Activated naive CD4-positive, alpha-beta T cell treated with anti-CD3 and anti-CD28 coated beads for 36 hours (primary cell): ENCODE data around the gene PARD3B. TPM values are rescaled to one million over a fixed set of nuclear protein-coding genes. Genes with fewer than 3 reads are reported as not detected.

Source experiments
- CTCF ChIA-PET: fragments of 350-600 bp; sonication (Branson Sonifier 250); formaldehyde crosslinking; loops from one replicate; lab custom pipeline; 2021; ENCODE audit warnings: antibody characterized with exemption; lab: Charles Lee
- DNase-seq: peaks from one replicate; pipeline ENCODE4 v3.0.0-alpha.2; 2020
- H3K27ac Mint-ChIP-seq: one replicate; pipeline ENCODE4 v1.8.0; 2021; ENCODE audit warnings: mild to moderate bottlenecking, mixed read lengths
- H3K27me3 Mint-ChIP-seq: one replicate; pipeline ENCODE4 v1.8.0; 2021; ENCODE audit warnings: low read depth, mixed read lengths
- H3K36me3 Mint-ChIP-seq: one replicate; pipeline ENCODE4 v1.8.0; 2021; ENCODE audit warnings: low read depth, mixed read lengths
- H3K4me1 Mint-ChIP-seq: one replicate; pipeline ENCODE4 v1.8.0; 2021; ENCODE audit warnings: low read depth, mixed read lengths
- H3K4me3 Mint-ChIP-seq: one replicate; pipeline ENCODE4 v1.8.0; 2021; ENCODE audit warnings: mild to moderate bottlenecking, moderate library complexity, mixed read lengths
- H3K9me3 Mint-ChIP-seq: one replicate; pipeline ENCODE4 v1.8.0; 2021; ENCODE audit warnings: mixed read lengths
- intact Hi-C: fragments of 100-400 bp; cut with micrococcal nuclease; formaldehyde crosslinking; loops from one replicate; pipeline ENCODE4 v1.15.1; 2023
- total RNA-seq, 2 experiments: library from RNA; stranded (reverse); gene quantifications; one replicate each; pipeline ENCODE4 v1.2.3, GENCODE V29; 2021

PARD3B gene
- total RNA-seq, 2 experiments from 2014 or later, result 0.15 to 0.43 TPM

DNA sequence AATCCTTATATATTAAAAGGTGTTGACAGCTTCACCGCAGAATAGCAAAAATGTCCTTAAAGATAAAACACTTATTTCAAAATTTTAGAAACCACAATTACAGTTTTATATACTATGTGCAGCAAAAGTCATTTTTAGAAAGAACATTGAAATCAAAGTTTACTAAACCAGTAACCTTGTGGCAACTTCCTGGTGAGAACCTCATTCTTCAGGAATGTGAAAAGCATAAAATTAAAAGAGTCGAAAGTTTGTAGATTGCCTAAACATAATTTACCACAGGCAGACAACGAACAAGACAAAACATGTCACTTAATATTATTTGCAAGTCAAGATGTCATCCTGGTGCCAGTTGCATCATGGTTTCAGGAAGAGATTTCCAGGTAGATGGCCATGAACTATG is 1028.7 kb downstream of the PARD3B start:
- CTCF ChIA-PET, result no interaction called here
- H3K27me3 Mint-ChIP-seq, result no peaks in the 10 kb centered on the region
- peaks cover 2% of the 10 kb centered on the region for H3K36me3 Mint-ChIP-seq
- no peak overlapping the region for H3K4me3 Mint-ChIP-seq
- DNase-seq, result no peak
- intact Hi-C loops, result no loop called here
- no peaks in the 10 kb centered on the region for H3K4me1 Mint-ChIP-seq
- H3K27ac Mint-ChIP-seq, result no peak overlapping the region
- peaks cover 15% of the 10 kb centered on the region for H3K9me3 Mint-ChIP-seq

GRCh38 chr2:205579335-205579734 is 1034.1 kb downstream of the PARD3B start:
- intact Hi-C loops, result no loop called here
- H3K36me3 Mint-ChIP-seq, result peaks cover 2% of the 10 kb centered on the region
- CTCF ChIA-PET, result no interaction called here
- peaks cover 15% of the 10 kb centered on the region for H3K9me3 Mint-ChIP-seq
- H3K27me3 Mint-ChIP-seq, result no peaks in the 10 kb centered on the region
- no peak overlapping the region for H3K4me3 Mint-ChIP-seq
- H3K4me1 Mint-ChIP-seq, result no peaks in the 10 kb centered on the region
- no peak overlapping the region for H3K27ac Mint-ChIP-seq
- no peak for DNase-seq

DNA sequence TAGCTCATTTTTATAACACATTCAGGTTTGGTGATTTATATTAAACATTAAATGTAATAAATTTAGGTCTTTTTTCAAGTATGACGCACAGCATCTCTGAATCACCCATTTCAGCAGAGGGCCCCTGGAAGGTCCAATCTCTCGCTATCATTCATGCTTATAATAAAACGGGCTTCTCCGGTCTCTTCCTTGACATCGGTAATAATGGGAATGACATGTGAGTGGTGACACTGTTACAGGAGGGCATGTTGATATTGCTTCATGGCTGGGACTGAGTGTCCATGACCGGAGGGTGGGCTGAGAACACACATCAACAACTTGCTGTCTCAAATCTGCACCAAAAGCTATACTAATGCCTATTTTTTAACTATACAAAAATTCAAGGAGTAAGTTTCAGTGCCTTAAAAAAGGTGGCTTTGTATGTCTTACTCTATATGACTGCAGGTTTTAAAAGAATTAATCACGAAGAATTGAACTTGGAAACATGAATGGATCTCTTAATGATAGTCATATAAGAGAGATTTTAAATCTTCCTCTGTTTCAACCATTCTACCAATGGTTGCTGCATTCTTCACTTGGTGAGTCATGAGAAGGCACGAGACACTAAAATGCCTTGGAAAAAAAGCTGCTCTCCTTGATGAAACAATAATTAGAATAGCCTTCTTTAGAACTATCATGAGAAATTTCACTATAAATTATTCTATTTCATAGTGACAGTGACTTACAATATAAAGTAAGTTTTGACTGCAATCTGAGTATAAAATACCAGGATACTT is 1035.1 kb downstream of the PARD3B start:
- Mint-ChIP-seq H3K9me3 (peaks cover 12% of the 10 kb centered on the region), H3K4me3 (no peak overlapping the region), H3K27ac (no peak overlapping the region), H3K4me1 (no peaks in the 10 kb centered on the region), H3K36me3 (peaks cover 2% of the 10 kb centered on the region), H3K27me3 (no peaks in the 10 kb centered on the region)
- CTCF ChIA-PET, result no interaction called here
- intact Hi-C loops, result no loop called here
- DNase-seq, result no peak

- Mint-ChIP-seq H3K36me3 (no peaks in the 10 kb centered on the region), H3K4me3 (no peak overlapping the region), H3K27me3 (no peaks in the 10 kb centered on the region), H3K27ac (no peak overlapping the region), H3K9me3 (no peaks in the 10 kb centered on the region), H3K4me1 (no peaks in the 10 kb centered on the region)
- intact Hi-C loops, result no loop called here
- CTCF ChIA-PET, result interaction anchor here (0.6 kb wide), 1 partner anchor 591 kb away, joined by 3 read pairs; no protein-coding TSS in a partner anchor
- DNase-seq, result no peak
Measured at GRCh38 chr2:205582366-205582765, 1037.1 kb downstream of the PARD3B start.

GRCh38 chr2:205585449-205586383 is 1040.4 kb downstream of the PARD3B start:
- intact Hi-C loops, result no loop called here
- H3K27me3 Mint-ChIP-seq, result no peaks in the 10 kb centered on the region
- no peaks in the 10 kb centered on the region for H3K4me1 Mint-ChIP-seq
- H3K4me3 Mint-ChIP-seq, result no peak overlapping the region
- no peaks in the 10 kb centered on the region for H3K36me3 Mint-ChIP-seq
- CTCF ChIA-PET, result interaction anchor here (1.2 kb wide), 1 partner anchor 90 kb away, joined by 4 read pairs; no protein-coding TSS in a partner anchor
- H3K9me3 Mint-ChIP-seq, result no peaks in the 10 kb centered on the region
- no peak overlapping the region for H3K27ac Mint-ChIP-seq
- no peak for DNase-seq

GRCh38 chr2:205586626-205587025 is 1041.4 kb downstream of the PARD3B start:
- H3K4me3 Mint-ChIP-seq, result no peak overlapping the region
- intact Hi-C loops, result no loop called here
- CTCF ChIA-PET, result interaction anchor here (1.2 kb wide), 1 partner anchor 89 kb away, joined by 4 read pairs; no protein-coding TSS in a partner anchor
- no peaks in the 10 kb centered on the region for H3K4me1 Mint-ChIP-seq
- H3K9me3 Mint-ChIP-seq, result no peaks in the 10 kb centered on the region
- H3K27ac Mint-ChIP-seq, result no peak overlapping the region
- no peak for DNase-seq
- H3K27me3 Mint-ChIP-seq, result no peaks in the 10 kb centered on the region
- no peaks in the 10 kb centered on the region for H3K36me3 Mint-ChIP-seq

GRCh38 chr2:205589479-205589878 is 1044.2 kb downstream of the PARD3B start:
- CTCF ChIA-PET, result no interaction called here
- H3K36me3 Mint-ChIP-seq, result no peaks in the 10 kb centered on the region
- no peaks in the 10 kb centered on the region for H3K9me3 Mint-ChIP-seq
- no peaks in the 10 kb centered on the region for H3K4me1 Mint-ChIP-seq
- intact Hi-C loops, result no loop called here
- no peaks in the 10 kb centered on the region for H3K27me3 Mint-ChIP-seq
- no peak overlapping the region for H3K27ac Mint-ChIP-seq
- no peak for DNase-seq
- no peak overlapping the region for H3K4me3 Mint-ChIP-seq

GRCh38 chr2:205590759-205591158 is 1045.5 kb downstream of the PARD3B start:
- H3K4me3 Mint-ChIP-seq, result no peak overlapping the region
- H3K9me3 Mint-ChIP-seq, result no peaks in the 10 kb centered on the region
- no peaks in the 10 kb centered on the region for H3K4me1 Mint-ChIP-seq
- intact Hi-C loops, result no loop called here
- no peak for DNase-seq
- H3K36me3 Mint-ChIP-seq, result no peaks in the 10 kb centered on the region
- CTCF ChIA-PET, result no interaction called here
- H3K27me3 Mint-ChIP-seq, result no peaks in the 10 kb centered on the region
- no peak overlapping the region for H3K27ac Mint-ChIP-seq

GRCh38 chr2:205593891-205594290 is 1048.6 kb downstream of the PARD3B start:
- Mint-ChIP-seq H3K4me1 (no peaks in the 10 kb centered on the region), H3K4me3 (no peak overlapping the region), H3K27me3 (no peaks in the 10 kb centered on the region), H3K36me3 (no peaks in the 10 kb centered on the region), H3K9me3 (no peaks in the 10 kb centered on the region), H3K27ac (no peak overlapping the region)
- CTCF ChIA-PET, result interaction anchor here (0.6 kb wide), 1 partner anchor 25 kb away, joined by 3 read pairs; no protein-coding TSS in a partner anchor
- no peak for DNase-seq
- intact Hi-C loops, result no loop called here

DNA sequence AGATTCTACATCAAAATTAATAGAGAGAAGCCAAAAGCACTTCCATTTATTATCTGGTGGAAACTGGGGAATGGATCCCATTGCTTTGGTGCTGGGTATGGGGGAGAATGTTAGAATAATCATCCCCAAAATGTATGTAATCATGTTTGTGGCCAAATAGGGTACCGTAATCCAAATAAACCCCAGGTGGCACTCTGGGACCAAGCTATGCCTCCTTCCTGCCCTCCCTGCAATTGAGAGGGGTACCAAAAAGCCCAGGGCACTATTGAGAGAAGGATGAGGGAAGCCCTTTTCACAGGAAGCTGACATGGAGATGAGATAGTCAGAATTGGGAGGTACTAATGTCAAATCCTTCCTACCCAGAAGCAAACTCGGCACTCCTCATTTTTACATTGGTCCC is 1051.3 kb downstream of the PARD3B start:
- no peaks in the 10 kb centered on the region for H3K9me3 Mint-ChIP-seq
- intact Hi-C loops, result loop anchor here (1.0 kb wide), 1 partner anchor 80 kb away; no protein-coding TSS in a partner anchor
- CTCF ChIA-PET, result interaction anchor here (0.7 kb wide), 1 partner anchor 56 kb away, joined by 3 read pairs; no protein-coding TSS in a partner anchor
- H3K27ac Mint-ChIP-seq, result no peak overlapping the region
- no peaks in the 10 kb centered on the region for H3K4me1 Mint-ChIP-seq
- no peak for DNase-seq
- H3K27me3 Mint-ChIP-seq, result no peaks in the 10 kb centered on the region
- H3K4me3 Mint-ChIP-seq, result no peak overlapping the region
- no peaks in the 10 kb centered on the region for H3K36me3 Mint-ChIP-seq

- H3K9me3 Mint-ChIP-seq, result peaks cover 19% of the 10 kb centered on the region
- DNase-seq, result no peak
- peaks cover 1% of the 10 kb centered on the region for H3K4me1 Mint-ChIP-seq
- intact Hi-C loops, result no loop called here
- no peak overlapping the region for H3K4me3 Mint-ChIP-seq
- CTCF ChIA-PET, result no interaction called here
- peaks cover 5% of the 10 kb centered on the region for H3K36me3 Mint-ChIP-seq
- no peak overlapping the region for H3K27ac Mint-ChIP-seq
- H3K27me3 Mint-ChIP-seq, result peaks cover 16% of the 10 kb centered on the region
Measured at GRCh38 chr2:205605638-205606304, 1060.5 kb downstream of the PARD3B start.

DNA sequence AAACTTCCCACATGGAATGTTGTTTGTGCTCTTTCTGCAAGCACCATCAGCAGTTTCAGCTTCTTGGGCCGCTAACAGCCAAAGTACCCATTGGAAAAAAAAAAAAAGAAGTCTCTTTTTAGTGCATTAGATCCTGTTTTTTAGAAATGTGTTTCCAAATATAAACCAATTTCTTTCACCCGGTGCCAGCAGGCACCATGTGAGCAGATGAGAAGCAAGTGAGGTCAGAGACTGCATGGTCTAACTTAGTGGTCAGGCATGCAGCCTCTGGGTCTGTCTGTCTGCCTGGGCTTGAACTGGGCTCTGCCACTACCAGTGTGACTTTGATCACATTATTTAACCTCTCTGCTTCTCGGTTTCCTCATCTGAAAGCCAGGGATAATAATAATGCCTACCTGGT is 1061.9 kb downstream of the PARD3B start:
- H3K4me1 Mint-ChIP-seq, result peaks cover 4% of the 10 kb centered on the region
- H3K27ac Mint-ChIP-seq, result no peak overlapping the region
- H3K36me3 Mint-ChIP-seq, result peaks cover 5% of the 10 kb centered on the region
- H3K9me3 Mint-ChIP-seq, result peaks cover 19% of the 10 kb centered on the region
- H3K4me3 Mint-ChIP-seq, result no peak overlapping the region
- CTCF ChIA-PET, result no interaction called here
- DNase-seq, result no peak
- intact Hi-C loops, result no loop called here
- H3K27me3 Mint-ChIP-seq, result peaks cover 16% of the 10 kb centered on the region
